GM12864 (cell line): Measurements from ENCODE around the gene DSCAM.

Source experiments
- DNase-seq: peaks from one replicate; pipeline ENCODE4 v3.0.0-alpha.2; 2011; ENCODE audit warnings: low read depth
- H3K4me3 ChIP-seq: 2 replicates; pipeline ENCODE4 v1.5.1; 2011; ENCODE audit warnings: mild to moderate bottlenecking, low read depth, low read length, control low read depth
- TF ChIP-seq, protein P1 (sequence below): IDR thresholded peaks from 2 replicates; pipeline ENCODE4 v1.5.1; 2011; ENCODE audit warnings: low read depth, mild to moderate bottlenecking, moderate library complexity, low read length, control low read depth, inconsistent platforms; ENCODE audit errors: missing control alignments

The DSCAM gene

GRCh38 chr21:40566486-40566885, 280.5 kb downstream of the DSCAM start:
- no peak for DNase-seq
- H3K4me3 ChIP-seq: no peak overlapping the region
- TF ChIP-seq, protein P1, sequence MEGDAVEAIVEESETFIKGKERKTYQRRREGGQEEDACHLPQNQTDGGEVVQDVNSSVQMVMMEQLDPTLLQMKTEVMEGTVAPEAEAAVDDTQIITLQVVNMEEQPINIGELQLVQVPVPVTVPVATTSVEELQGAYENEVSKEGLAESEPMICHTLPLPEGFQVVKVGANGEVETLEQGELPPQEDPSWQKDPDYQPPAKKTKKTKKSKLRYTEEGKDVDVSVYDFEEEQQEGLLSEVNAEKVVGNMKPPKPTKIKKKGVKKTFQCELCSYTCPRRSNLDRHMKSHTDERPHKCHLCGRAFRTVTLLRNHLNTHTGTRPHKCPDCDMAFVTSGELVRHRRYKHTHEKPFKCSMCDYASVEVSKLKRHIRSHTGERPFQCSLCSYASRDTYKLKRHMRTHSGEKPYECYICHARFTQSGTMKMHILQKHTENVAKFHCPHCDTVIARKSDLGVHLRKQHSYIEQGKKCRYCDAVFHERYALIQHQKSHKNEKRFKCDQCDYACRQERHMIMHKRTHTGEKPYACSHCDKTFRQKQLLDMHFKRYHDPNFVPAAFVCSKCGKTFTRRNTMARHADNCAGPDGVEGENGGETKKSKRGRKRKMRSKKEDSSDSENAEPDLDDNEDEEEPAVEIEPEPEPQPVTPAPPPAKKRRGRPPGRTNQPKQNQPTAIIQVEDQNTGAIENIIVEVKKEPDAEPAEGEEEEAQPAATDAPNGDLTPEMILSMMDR: no peak

DNA sequence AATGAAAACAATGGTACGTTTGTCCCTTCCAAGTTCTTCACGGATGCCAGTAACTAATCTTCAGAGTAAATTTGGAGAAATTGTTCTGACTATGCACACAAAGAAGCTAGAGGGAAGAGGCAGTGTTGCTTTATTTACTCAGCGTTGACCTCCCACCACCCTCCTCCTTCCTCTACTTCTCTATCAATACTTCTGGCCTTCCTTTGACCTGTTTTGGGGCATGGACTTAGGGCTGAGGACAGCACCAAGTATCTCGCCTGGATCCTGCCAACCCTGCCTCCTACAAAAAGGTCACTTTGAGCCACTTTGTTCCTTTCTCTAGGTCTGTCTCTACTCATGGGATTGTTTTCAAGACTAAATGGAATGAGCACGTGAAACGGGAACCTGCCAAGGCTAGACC, 282.6 kb downstream of the DSCAM start:
- H3K4me3 ChIP-seq: no peak overlapping the region
- TF ChIP-seq, protein P1: no peak
- DNase-seq: no peak

DNA sequence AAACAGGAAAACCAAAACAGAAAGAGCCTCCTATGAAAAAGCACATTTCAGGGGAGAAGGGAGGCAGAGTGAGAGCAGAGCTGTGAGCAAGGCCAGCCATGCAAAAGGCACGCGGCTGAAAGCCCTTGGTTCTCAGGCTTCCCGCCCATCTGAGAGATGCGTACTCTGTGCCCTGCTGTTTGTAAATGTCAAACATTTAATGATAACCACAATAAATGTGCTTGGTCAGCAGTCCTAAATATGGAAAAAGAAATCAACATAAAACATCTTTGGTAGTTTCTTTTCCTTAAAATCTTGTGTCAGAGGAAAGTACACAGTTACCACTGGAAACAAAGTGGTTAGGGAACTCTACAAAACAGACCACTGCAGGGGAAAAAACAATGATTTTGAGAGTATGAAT, 283.1 kb downstream of the DSCAM start:
- no peak for DNase-seq
- no peak overlapping the region for H3K4me3 ChIP-seq
- TF ChIP-seq, protein P1: no peak

- no peak overlapping the region for H3K4me3 ChIP-seq
- no peak for DNase-seq
- TF ChIP-seq, protein P1: no peak
Observed at GRCh38 chr21:40562242-40563002, 284.5 kb downstream of the DSCAM start.

DNA sequence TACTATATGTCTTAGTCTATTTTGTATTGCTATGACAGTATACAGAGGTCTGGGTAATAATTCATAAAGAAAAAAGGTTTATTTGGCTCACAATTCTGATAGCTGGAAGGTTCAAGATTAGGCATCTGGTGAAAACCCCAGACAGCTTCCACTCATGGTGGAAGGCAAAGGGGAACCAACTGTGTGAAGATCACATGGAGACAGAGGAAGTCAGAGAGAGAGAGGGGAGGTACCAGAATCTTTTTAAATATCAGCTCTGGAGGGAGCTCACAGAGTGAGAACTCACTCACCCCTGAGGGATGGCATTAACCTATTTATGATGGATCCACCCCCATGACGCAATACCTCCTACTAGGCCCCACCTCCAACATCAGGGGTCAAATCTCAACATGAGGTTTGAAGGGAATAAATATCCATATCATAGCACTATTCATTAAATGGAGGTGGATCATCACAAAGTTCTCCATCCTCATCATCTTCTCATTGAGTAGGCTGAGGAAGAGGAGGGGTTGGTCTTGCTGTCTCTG, 290.5 kb downstream of the DSCAM start:
- no peak for DNase-seq
- H3K4me3 ChIP-seq: no peak overlapping the region
- TF ChIP-seq, protein P1: no peak

GRCh38 chr21:40555021-40555528, 291.9 kb downstream of the DSCAM start:
- TF ChIP-seq, protein P1: no peak
- DNase-seq: no peak
- no peak overlapping the region for H3K4me3 ChIP-seq
